Prostate gland (tissue), 2 donors: Measurements from ENCODE around the gene MANSC1. TPM values are rescaled to one million over a fixed set of nuclear protein-coding genes. Genes with fewer than 3 reads are reported as not detected.

Experiments
- DNase-seq: peaks from one replicate; pipeline ENCODE4 v3.0.0-alpha.2; 2019; ENCODE audit warnings: low spot score
- H3K27ac ChIP-seq, 2 donors: fragments of 200-600 bp; sonication (generic); 2 replicates each; pipeline ENCODE4 v1.5.1; 2017 to 2019
- H3K27me3 ChIP-seq: fragments of 200-600 bp; sonication (generic); replicated peaks from 2 replicates; pipeline ENCODE4 v1.5.1; 2019; ENCODE audit not compliant: insufficient read depth
- H3K36me3 ChIP-seq, 2 donors: fragments of 200-600 bp; sonication (generic); 1 replicate in 1 of 2; 2 replicates in 1 of 2; pipeline versions ENCODE4 v1.5.1 to v1.8.1; 2017 to 2019
- H3K4me1 ChIP-seq: fragments of 200-600 bp; sonication (generic); replicated peaks from 2 replicates; pipeline ENCODE4 v1.5.1; 2019
- H3K4me3 ChIP-seq, 2 donors: fragments of 200-600 bp; sonication (generic); 2 replicates each; pipeline ENCODE4 v1.5.1; 2017 to 2019
- H3K9me3 ChIP-seq: fragments of 200-600 bp; sonication (generic); 2 replicates; pipeline ENCODE4 v1.5.1; 2017
- CTCF ChIP-seq, 4 experiments: fragments of 200-600 bp in 2 of 4; fragments of 450-650 bp in 2 of 4; sonication (generic) in 2 of 4; IDR thresholded peaks; 1 replicate in 3 of 4; 2 replicates in 1 of 4; pipeline ENCODE4 v1.5.1; 2016 to 2019; ENCODE audit warnings: antibody characterized with exemption in 4 of 4, mild to moderate bottlenecking in 2 of 4, moderate library complexity in 2 of 4
- POLR2A ChIP-seq: fragments of 450-650 bp; IDR thresholded peaks from one replicate; pipeline ENCODE4 v1.6.1; 2016; ENCODE audit warnings: antibody characterized with exemption, mild to moderate bottlenecking
- POLR2AphosphoS5 ChIP-seq: sonication (generic); formaldehyde crosslinking; IDR thresholded peaks from one replicate; pipeline ENCODE4 v1.6.1; 2017; ENCODE audit warnings: antibody characterized with exemption
- WGBS: methylation state at CpG from one replicate; pipeline ENCODE4 v1.1.5; 2018; 5-methylcytosine and 5-hydroxymethylcytosine counted together
- intact Hi-C: fragments of 100-400 bp; cut with DNase I; formaldehyde crosslinking; loops from one replicate; pipeline ENCODE4 v1.14.2; 2022
- total RNA-seq, 2 donors: library from RNA; depleted of rRNA; stranded (reverse); fragments of >200 nt; gene quantifications; one replicate each; pipeline ENCODE4 v1.1.0, GENCODE V29; 2016

MANSC1 gene
- total RNA-seq, 2 donors from 2014 or later: 28.9 to 33.2 TPM

GRCh38 chr12:12376646-12377448 is 26.8 kb upstream of the MANSC1 start:
- TF ChIP-seq POLR2A (no peak), POLR2AphosphoS5 (peak; percentile 75), CTCF (IDR thresholded peaks at IDR 0.05) (peak; percentile 53 to 93 (median 90))
- Histone ChIP-seq H3K36me3 (no peaks in the 10 kb centered on the region), H3K9me3 (no peaks in the 10 kb centered on the region), H3K27me3 (no peaks in the 10 kb centered on the region), H3K4me1 (no peaks in the 10 kb centered on the region), H3K4me3 (no peak overlapping the region), H3K27ac (no peak overlapping the region)
- intact Hi-C loops: loop anchor here (2.0 to 5.0 kb wide), 2 partner anchors 188 to 280 kb away; no protein-coding TSS in a partner anchor
- WGBS: 82% methylated on average over 12 of the region's 12 CpGs
- DNase-seq: peak; percentile 43

- DNase-seq: no peak
- no peaks in the 10 kb centered on the region for H3K4me1 ChIP-seq
- H3K36me3 ChIP-seq: no peaks in the 10 kb centered on the region
- no peaks in the 10 kb centered on the region for H3K27me3 ChIP-seq
- intact Hi-C loops: no loop called here
- TF ChIP-seq POLR2A (no peak), CTCF (IDR thresholded peaks at IDR 0.05) (no peak)
- H3K4me3 ChIP-seq: no peak overlapping the region
- 88% methylated on average over 4 of the region's 4 CpGs for WGBS
- H3K9me3 ChIP-seq: no peaks in the 10 kb centered on the region
- no peak overlapping the region for H3K27ac ChIP-seq
These were observed 23.1 kb upstream of the MANSC1 start for GRCh38 chr12:12372946-12373722.

- Histone ChIP-seq H3K27ac (no peak overlapping the region), H3K4me1 (no peaks in the 10 kb centered on the region), H3K9me3 (no peaks in the 10 kb centered on the region), H3K36me3 (no peaks in the 10 kb centered on the region), H3K27me3 (no peaks in the 10 kb centered on the region), H3K4me3 (no peak overlapping the region)
- no peak for DNase-seq
- no peak for TF ChIP-seq POLR2A
- TF ChIP-seq CTCF (IDR thresholded peaks at IDR 0.05): no peak
- TF ChIP-seq POLR2AphosphoS5: no peak
- intact Hi-C loops: no loop called here
- WGBS: 85% methylated on average over 4 of the region's 4 CpGs
These were observed 17.5 kb upstream of the MANSC1 start for GRCh38 chr12:12367482-12367998.

- Histone ChIP-seq H3K4me1 (no peaks in the 10 kb centered on the region), H3K27me3 (no peaks in the 10 kb centered on the region), H3K4me3 (no peak overlapping the region), H3K36me3 (no peaks in the 10 kb centered on the region), H3K27ac (no peak overlapping the region), H3K9me3 (no peaks in the 10 kb centered on the region)
- no peak for DNase-seq
- intact Hi-C loops: no loop called here
- TF ChIP-seq CTCF (IDR thresholded peaks at IDR 0.05) (no peak), POLR2AphosphoS5 (no peak), POLR2A (no peak)
- 95% methylated on average over 4 of the region's 4 CpGs for WGBS
These were observed 16.8 kb upstream of the MANSC1 start for GRCh38 chr12:12366701-12367481.
